IPS-NIHi7 (cell line): ENCODE data around the gene ZC3H12C.

Experiments used
- DNase-seq: peaks from one replicate; pipeline ENCODE4 v3.0.0; 2012; ENCODE audit warnings: mixed read lengths; ENCODE audit errors: extremely low spot score

Gene ZC3H12C

GRCh38 chr11:110076371-110076965 is 16.7 kb upstream of the ZC3H12C start:
- DNase-seq, result peak; percentile 29

GRCh38 chr11:110077346-110077745 is 15.8 kb upstream of the ZC3H12C start:
- DNase-seq, result no peak

DNA sequence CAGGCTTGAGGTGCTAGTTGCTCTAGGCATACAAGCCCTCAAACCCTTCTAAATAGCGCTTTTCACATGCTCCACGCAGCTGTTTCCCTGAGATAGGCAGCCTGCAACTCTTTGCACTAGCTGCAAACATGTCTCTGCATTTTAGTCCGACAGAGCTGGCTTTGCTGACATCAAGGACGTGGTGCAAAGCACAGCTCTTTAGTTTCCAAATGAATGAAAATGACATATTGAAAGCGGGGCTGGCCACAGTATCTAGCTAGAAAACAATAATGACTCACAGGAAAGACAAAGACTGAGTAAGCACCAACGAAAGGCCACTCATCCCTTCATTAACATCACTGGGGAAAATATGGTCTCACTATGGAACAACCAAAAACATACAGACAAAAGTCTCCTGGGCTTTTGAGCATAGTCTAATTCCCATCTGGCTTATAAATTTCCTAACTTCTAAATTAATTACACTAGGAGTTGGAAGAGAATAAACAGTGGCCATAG is 15.3 kb upstream of the ZC3H12C start:
- DNase-seq, result no peak

- no peak for DNase-seq
These were observed 14.2 kb upstream of the ZC3H12C start for GRCh38 chr11:110078923-110079544.

DNA sequence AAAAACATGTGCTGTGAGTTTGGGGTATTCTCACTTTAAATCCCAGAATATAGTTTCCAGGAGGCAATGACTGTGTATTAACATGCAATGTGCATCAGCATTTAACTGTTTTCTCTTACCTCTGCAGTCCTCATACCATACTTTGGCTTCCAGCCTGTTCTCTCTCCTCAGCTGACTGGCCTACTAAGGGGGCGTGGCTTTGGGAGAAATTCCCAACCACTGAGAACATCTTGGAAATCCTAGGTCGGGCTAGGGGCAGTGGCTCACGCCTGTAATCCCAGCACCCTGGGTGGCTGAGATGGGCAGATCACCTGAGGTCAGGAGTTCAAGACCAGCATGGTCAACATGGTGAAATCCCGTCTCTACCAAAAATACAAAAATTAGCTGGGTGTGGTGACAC is 13.5 kb upstream of the ZC3H12C start:
- DNase-seq, result no peak

GRCh38 chr11:110081462-110082376 is 11.5 kb upstream of the ZC3H12C start:
- DNase-seq, result no peak

DNA sequence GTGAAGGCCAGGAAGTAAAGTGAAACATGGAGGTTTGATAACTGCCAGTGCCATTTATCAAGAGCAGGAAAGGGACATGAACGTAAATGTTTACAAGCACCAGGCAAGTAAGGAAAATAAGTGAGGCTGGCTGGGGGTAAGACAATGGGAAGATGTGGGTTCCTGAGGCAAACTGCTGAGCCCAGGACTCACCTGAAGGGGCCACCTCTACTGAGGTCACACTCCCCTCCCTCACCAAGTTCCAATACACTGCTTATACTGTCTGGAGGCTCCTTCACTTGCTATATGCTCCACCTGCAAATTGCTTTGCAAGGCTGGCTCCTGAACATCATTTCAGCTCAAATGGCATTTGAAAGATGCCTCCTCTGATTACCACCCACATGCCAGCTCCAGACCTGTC is 10.3 kb upstream of the ZC3H12C start:
- DNase-seq, result no peak

DNA sequence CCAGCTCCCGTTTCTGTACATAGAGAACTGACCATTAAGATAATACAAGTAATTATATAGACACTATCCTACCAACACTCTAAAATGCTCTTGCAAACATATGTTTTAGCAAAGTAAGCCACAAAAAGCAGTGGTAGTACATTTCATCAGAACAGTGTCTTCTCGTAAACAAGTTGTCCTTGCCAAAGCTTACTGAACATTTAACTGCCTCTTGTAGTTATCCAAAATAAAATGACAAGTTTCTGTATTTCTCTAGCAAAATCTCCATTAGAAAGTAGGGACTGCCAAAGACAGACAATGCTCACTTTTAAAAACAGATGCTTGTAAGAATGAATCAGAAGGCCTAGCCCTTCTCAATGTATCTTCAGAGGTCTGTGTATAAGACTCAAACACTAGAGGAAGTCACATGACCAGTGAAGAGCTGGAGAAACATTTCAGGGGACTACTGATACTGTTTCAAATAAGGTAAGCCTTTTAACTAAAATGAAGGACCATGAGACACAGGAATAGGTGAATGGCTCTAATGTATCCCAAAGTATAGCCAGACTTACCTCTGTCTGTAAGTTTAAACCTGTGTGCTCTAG is 7.8 kb upstream of the ZC3H12C start:
- no peak for DNase-seq

DNA sequence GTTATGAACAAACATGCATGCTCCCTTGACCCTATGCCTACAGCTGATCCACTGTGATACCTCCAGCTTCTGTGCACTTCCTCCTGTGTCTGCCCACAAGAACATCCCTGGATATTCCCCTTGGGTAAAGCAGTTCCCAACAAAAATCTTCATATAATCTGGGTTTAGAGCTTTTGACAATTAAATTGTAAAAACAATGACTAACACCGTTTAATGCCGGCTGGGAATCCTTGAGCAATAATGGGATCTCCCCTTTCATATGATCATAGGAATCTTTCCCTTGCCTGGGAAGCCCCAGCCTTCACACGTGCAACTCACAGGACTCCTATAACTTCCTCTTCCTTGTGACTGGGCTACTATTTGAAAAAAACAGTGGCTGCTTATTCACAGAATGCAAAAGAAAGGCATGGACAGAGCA is 6.3 kb upstream of the ZC3H12C start:
- DNase-seq, result no peak

DNA sequence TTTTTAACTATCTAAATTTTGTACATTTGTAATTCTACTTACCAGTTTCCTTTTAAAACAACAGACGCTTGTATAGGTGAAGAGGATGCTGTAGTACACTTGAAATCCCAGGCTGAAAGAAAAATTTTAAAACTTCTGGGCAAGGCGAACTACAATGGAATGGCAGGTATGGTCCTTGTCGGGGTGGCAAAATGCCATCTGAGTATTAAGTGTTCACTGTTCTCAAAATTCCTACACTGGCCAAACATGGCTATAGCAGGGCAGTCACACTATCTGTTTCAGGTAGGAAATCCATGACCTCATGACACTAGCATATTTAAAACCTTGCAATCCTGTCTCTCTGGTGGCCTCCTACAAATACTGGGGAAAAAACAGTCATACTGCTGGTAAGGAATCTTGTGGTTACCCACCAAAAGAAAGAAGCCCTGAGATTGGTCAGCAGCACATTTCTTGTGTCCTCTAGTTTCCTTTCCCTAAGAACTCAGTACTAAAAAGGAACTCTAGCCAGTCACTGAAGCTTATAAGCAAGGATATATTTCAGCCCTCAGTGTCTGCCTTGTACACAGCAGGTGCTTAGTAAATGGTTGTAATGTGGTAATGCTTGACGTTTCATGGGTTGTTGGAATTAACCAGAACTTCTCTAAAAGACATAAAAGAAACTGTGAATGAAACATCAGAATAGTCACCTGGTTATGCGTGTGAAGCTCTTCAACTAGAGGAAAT is 5.2 kb upstream of the ZC3H12C start:
- DNase-seq, result no peak

GRCh38 chr11:110088535-110089344 is 4.5 kb upstream of the ZC3H12C start:
- DNase-seq, result no peak

DNA sequence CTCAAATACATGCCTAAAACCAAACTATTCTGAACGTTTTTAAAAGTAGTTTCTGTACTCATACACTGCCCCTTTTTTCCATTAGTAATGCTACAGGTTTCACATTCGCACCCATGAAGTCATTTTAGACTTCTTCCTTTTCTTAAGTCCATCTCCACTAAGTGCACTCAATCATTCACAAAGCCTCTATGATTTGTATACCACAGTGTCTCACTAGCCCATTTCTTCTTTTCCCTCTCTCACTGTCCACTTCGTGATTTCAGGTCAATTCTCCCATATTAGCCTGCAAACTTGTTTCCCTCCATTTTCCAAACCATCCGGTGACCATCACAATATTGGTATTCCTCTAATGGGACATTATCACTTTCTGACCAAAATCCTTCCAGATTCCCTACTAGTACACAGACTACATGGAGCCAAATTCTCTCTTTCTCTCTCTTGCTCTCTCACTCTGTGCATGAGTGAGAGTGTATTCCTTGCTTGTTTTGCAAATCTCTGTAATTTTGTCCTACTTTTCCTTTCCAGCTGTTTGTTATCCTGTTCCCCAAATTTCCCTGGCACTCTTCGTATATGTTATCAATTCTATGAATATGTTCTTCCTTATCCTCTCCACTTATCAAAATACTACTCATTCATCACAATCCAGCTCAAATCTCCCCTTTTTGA is 3.4 kb upstream of the ZC3H12C start:
- no peak for DNase-seq

- DNase-seq, result no peak
These were observed 2.6 kb upstream of the ZC3H12C start for GRCh38 chr11:110090466-110091026.

DNA sequence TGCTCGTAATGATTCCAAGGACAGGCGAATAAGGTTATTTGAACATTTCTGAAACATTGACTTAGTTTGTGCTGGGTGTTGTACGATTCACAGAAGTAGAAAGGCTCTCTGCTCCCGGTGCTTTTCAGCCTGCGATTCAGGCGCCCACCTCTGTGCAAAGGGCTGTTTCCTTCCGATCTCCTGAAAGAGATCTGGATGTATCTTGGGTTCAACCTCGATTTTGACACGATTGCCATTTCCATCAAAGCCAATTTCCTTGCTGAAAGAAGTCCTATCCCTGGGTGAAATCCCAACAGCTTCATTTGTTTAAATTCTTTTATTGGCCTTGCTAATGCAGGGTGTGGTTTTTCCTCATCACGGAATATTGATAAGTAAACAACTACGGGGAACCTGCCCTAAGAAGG is 1.1 kb upstream of the ZC3H12C start:
- DNase-seq, result no peak

DNA sequence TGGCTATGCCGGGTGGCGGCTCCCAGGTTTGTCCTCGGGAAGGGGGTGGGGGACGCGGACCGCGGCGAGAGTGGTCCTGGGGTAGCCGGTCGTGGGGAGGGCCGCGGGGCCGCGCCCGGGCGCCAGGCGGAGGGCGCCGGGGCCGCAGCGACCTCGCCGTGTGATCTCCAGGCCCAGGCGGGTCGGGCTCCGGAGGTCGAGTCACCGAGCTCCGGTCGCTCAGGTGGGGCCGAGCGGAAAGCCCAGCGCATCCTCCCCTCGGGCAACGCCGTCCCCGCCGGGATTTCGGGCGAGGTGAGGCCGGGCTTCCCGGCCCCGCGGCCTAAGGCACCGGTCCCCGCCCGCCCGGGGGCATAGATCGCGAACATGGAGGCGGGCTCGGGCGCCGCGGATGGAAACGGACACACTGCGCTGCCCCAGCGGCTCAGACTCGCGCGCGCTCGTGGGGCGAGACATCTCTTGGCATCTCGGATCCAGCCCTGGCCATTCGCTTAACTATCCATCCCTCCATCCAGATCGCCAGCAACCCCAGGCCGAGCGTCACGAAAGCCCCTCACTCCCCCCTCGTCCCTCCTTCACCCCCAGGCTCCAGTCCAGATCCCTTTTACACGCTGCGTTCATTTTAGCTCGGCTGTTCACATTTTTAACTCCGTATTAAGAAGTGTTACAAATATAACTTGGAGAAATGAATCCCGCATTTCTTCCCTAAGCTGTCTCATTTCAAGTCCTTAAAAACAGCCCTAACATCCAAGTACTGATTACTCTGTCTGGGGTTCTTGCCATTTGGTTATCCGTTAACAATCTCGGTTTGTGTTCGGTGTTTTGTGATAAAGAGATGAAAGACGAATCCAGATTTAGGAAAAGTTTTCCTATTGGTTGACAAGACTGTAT is 460 bp downstream of the ZC3H12C start:
- peak; percentile 46 for DNase-seq

DNA sequence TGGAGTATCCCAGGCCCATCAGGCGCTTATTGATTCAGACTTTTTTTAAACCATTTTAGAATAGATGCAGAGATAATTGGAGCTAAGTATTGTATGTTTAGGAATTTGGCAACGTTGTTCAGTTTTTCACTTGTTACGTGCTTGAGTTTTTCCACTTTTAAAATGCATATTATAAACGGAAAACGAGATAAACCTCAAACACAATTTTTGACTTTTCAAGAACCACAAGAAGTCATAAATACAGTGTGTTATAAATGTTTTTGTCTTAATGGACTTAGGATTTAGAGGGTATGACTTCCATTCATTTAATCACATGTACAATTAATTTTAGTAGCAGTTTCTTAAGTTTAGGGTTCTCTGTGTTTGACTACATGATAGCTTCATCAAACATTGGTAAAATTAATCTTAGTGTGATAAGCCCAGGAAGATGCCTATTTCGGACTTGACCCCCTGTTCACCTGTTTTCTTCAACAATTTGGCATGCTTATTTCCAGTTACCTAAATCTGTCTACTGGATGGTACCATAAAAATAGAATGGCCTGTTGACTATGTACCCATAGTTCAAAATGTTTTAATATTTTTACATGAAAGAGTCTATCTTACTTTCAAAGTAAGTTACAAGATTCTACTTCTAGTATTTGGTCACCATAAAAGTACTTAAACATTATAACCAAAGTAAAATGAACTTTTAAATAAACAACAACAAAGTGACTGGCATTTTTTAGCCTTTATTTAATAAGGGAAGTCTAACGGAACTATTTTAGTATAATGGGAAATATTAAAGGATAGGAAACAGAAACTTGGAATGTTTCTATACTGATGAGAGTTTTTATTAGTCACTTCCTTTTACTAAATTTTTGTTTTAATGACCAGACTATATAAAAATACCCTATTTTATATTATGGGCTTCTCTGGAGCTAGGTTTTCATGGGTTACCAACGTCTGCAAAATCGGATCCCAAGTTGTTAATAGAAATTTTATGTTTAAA is 1.4 kb downstream of the ZC3H12C start:
- no peak for DNase-seq

- no peak for DNase-seq
These were observed 2.4 kb downstream of the ZC3H12C start for GRCh38 chr11:110095554-110095953.

DNA sequence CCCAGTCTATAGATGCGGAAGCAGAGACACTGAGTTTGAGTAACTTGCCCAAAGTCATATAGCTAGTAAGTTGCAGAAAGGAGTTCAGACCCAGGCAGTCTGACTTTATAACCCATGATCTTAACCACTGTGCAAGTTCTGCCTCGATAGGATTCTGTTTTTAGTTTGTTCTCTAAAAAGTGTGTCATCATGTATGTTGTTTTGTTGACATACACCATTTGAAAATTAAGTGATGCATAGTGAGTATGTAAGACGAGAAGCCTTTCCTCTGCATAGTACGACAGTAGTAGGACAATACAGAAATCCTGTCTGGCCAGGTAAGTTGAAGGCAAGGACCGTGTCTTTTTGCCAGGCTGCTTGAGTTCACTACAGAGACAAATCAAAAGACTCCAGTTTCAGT is 3.3 kb downstream of the ZC3H12C start:
- no peak for DNase-seq
